Neural cell (in vitro differentiated cells): ENCODE measurements around the gene RPS27L.

Experiments used
- CTCF ChIP-seq: fragments of 450-650 bp; IDR thresholded peaks from 2 replicates; pipeline ENCODE4 v1.5.1; 2014; ENCODE audit warnings: antibody characterized with exemption, mild to moderate bottlenecking, moderate library complexity; ENCODE audit not compliant: poor library complexity, severe bottlenecking
- EZH2 ChIP-seq: fragments of 200-600, 300-800 bp; shearing (Covaris generic), sonication (generic); IDR thresholded peaks from 2 replicates; pipeline ENCODE4 v1.6.1; 2014; ENCODE audit warnings: antibody characterized with exemption, low read length, borderline replicate concordance, mild to moderate bottlenecking; ENCODE audit not compliant: insufficient read depth, poor library complexity, severe bottlenecking
- MXI1 ChIP-seq: fragments of 450-650 bp; conservative IDR thresholded peaks from 2 replicates; pipeline ENCODE4 v1.6.1; 2014; ENCODE audit warnings: antibody characterized with exemption, mild to moderate bottlenecking; ENCODE audit not compliant: poor library complexity, severe bottlenecking
- RAD21 ChIP-seq: fragments of 450-650 bp; conservative IDR thresholded peaks from 2 replicates; pipeline ENCODE4 v1.6.1; 2014; ENCODE audit warnings: antibody characterized with exemption, mild to moderate bottlenecking, moderate library complexity
- REST ChIP-seq: IDR thresholded peaks from 2 replicates; pipeline ENCODE4 v1.6.1; 2012; ENCODE audit warnings: borderline replicate concordance

GRCh38 chr15:63110428-63111026 is 46.8 kb downstream of the RPS27L start:
- TF ChIP-seq CTCF (no peak), EZH2 (no peak), RAD21 (no peak), REST (no peak), MXI1 (no peak)
